HG03432 (cell line): ENCODE data around the gene FSTL5.
"Not testable (repeated sequence)": the region's sequence is repeated elsewhere in the genome, so short reads cannot be mapped to it uniquely, and the experiment has no call there.

Experiments
- ATAC-seq: cut with Tn5 transposase; IDR thresholded peaks from one replicate; pipeline ENCODE4 v1.9.1; 2021; ENCODE audit warnings: mild to moderate bottlenecking, moderate library complexity; ENCODE audit not compliant: unreplicated experiment

The FSTL5 gene

GRCh38 chr4:162163892-162164759 is at the start of gene FSTL5:
FSTL5 (minus strand) TSS chr4:162164000; CDS start chr4:162111396, 52,604 bp downstream.
- peak; percentile 97 for ATAC-seq

GRCh38 chr4:162209706-162210105 is 45.9 kb upstream of the FSTL5 start:
- no peak for ATAC-seq

GRCh38 chr4:162203478-162203877 is 39.7 kb upstream of the FSTL5 start:
- ATAC-seq, result not testable (repeated sequence)

- ATAC-seq, result no peak
Measured at GRCh38 chr4:162201673-162202072, 37.9 kb upstream of the FSTL5 start.

GRCh38 chr4:162170509-162170908 is 6.7 kb upstream of the FSTL5 start:
- no peak for ATAC-seq

GRCh38 chr4:162164906-162165510 is 1.2 kb upstream of the FSTL5 start:
- ATAC-seq, result no peak

- no peak for ATAC-seq
Measured at GRCh38 chr4:162162672-162163071, 1.1 kb downstream of the FSTL5 start.

GRCh38 chr4:162157241-162157640 is 6.6 kb downstream of the FSTL5 start:
- no peak for ATAC-seq

- no peak for ATAC-seq
Measured at GRCh38 chr4:162154862-162155540, 8.8 kb downstream of the FSTL5 start.

- no peak for ATAC-seq
Measured at GRCh38 chr4:162151850-162152249, 11.9 kb downstream of the FSTL5 start.

- ATAC-seq, result no peak
Measured at GRCh38 chr4:162151386-162151785, 12.4 kb downstream of the FSTL5 start.

GRCh38 chr4:162149644-162150043 is 14.2 kb downstream of the FSTL5 start:
- ATAC-seq, result no peak

- ATAC-seq, result no peak
Measured at GRCh38 chr4:162140051-162140683, 23.6 kb downstream of the FSTL5 start.

GRCh38 chr4:162139412-162139811 is 24.4 kb downstream of the FSTL5 start:
- no peak for ATAC-seq

GRCh38 chr4:162131256-162131655 is 32.5 kb downstream of the FSTL5 start:
- ATAC-seq, result no peak

GRCh38 chr4:162126729-162127128 is 37.1 kb downstream of the FSTL5 start:
- no peak for ATAC-seq

- no peak for ATAC-seq
Measured at GRCh38 chr4:162117051-162117450, 46.7 kb downstream of the FSTL5 start.

GRCh38 chr4:162116095-162116779 is 47.6 kb downstream of the FSTL5 start:
- no peak for ATAC-seq

- ATAC-seq, result no peak
Measured at GRCh38 chr4:162115333-162115732, 48.5 kb downstream of the FSTL5 start.

- no peak for ATAC-seq
Measured at GRCh38 chr4:162111078-162111477, 52.7 kb downstream of the FSTL5 start.
